C1 segment of cervical spinal cord (tissue), 14 donors: Measurements from ENCODE around the gene HECW1.
"Not testable (repeated sequence)": the region's sequence is repeated elsewhere in the genome, so short reads cannot be mapped to it uniquely, and the experiment has no call there.

Experiments
- DNase-seq, 14 donors: peaks; one replicate each; lab custom pipeline; 2025; lab: John Stamatoyannopoulos, UW

HECW1 gene

GRCh38 chr7:43112459-43112940 lies at the start of gene HECW1:
Gene HECW1 (plus strand): TSS chr7:43112647. CDS start chr7:43243906, 131,259 bp downstream.
- DNase-seq, result peak in 2 of 14 donors; percentile 1 to 76

DNA sequence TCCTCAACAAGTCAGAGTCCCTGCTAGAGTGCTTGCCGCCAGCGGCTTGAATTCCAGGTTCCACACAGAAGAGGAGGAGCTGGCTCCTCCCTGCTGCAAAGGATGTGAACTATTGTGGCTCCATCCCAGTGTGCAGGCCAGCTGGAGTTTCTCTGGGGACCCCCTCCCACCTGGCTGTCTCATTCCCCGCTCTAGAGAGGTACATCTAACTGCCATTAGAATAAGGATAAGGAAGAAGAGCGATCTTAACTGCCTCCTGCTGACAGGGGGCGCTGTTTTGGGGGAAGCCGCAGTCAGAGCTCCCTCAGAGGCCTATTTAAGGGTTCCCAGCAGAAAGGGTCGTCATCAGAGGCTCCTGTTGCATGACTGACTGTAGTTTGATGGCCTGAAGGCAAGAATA lies 40.8 kb upstream of the HECW1 start:
- DNase-seq, result no peak

DNA sequence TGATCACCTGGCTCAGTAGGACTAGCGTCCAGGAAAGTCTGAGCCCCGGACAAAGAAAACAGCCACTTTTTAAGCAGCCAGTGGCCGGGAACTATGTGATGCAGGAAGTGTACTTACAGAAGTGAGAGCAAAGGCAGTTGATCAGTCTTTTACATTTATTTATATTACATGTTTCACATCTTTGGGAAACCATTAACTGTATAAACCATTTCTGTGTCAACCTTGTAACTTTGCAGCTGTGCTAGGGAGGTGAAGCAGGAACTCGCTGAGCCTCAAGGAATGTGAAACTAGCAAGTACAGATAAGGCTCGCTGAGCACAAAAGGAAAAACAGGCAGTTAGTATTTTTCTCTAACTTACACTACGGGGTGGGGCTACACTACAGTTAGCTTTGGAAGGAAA lies 39.9 kb upstream of the HECW1 start:
- no peak for DNase-seq

DNA sequence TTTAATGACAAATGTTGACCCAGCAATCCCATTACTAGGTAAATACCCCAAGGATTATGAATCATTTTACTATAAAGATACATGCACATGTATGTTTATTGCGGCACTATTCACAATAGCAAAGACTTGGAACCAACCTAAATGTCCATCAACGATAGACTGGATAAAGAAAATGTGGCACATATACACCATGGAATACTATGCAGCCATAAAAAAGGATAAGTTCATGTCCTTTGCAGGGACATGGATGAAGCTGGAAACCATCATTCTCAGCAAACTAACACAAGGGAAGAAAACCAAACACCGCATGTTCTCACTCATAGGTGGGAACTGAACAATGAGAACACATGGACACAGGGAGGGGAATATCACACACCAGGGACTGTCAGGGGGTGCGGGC lies 38.6 kb upstream of the HECW1 start:
- DNase-seq, result not testable (repeated sequence)

GRCh38 chr7:43076189-43076605 lies 36.2 kb upstream of the HECW1 start:
- no peak for DNase-seq

GRCh38 chr7:43076606-43077005 lies 35.8 kb upstream of the HECW1 start:
- no peak for DNase-seq

GRCh38 chr7:43077285-43077684 lies 35.2 kb upstream of the HECW1 start:
- no peak for DNase-seq

- no peak for DNase-seq
Observed at GRCh38 chr7:43077732-43078391, 34.6 kb upstream of the HECW1 start.

DNA sequence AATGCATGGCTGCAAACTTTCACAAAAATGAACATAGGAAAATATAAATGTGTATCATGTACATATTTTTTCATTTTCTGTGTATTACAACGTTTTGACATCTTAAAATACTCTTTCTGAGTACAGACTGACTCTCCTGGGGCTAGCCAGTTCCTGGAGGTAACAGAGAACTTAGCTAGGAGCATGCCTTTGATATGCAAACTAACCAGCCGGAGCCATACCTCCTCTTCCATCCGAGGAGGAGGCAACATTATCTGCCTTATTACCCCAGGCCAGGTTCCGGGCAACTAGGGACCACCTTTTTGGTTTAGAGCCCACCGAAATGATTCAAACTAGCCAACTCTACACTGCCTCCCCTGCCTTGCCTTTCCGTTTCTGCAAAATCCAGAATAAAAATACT lies 33.7 kb upstream of the HECW1 start:
- DNase-seq, result no peak

DNA sequence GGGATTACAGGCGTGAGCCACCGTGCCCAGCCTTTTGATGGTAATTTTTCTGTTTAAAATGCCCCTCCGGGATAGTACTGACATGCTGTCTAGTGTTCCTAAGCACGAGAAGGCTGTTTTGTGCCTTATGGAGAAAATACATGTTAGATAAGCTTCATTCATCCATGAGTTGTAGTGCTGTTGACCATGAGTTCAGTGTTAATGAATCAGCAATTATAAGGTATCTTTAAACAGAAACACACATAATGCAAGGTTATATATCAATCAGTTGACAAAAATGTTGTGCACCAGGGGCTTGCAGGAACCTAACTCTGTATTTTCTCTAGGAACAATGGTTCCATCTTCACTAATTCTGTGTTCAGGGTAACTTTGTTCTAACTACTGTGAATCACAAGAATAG lies 30.8 kb upstream of the HECW1 start:
- no peak for DNase-seq

GRCh38 chr7:43083106-43083505 lies 29.3 kb upstream of the HECW1 start:
- DNase-seq, result no peak

GRCh38 chr7:43085017-43085416 lies 27.4 kb upstream of the HECW1 start:
- DNase-seq, result no peak

GRCh38 chr7:43085992-43086391 lies 26.5 kb upstream of the HECW1 start:
- DNase-seq, result no peak

DNA sequence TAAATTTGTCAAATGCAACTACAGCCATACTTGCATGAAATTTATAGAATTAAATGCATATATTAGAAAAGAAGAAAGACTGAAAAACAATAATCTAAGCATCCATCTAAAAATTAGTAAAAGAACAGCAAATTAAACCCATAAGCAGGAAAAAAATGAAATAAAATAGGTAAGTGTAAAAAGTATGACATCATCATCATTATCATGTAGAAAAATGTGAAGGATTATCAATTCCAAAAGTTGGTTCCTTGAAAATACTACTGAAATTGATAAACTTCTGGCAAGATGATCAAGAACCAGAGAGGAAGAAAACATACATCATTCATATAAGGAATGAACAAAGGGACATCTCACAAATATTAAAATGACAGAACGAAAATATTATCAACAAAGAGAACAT lies 19.6 kb upstream of the HECW1 start:
- DNase-seq, result no peak

DNA sequence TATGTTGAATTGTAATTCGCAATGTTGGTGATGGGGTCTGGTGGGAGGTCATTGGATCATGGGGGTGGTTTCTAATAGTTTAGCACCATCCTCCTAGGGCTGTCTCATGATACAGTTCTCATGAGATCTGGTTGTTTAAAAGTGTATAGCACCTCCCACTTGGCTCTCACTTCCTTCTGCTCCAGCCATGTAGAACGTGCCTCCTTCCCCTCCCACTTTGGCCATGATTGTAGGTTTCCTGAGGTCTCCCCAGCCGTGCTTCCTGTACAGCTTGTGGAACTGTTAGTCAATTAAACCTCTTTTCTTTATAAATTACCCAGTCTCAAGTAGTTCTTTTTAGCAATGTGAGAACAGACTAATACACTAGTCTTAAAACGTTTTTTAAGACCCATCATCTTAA lies 15.6 kb upstream of the HECW1 start:
- DNase-seq, result no peak

- DNase-seq, result no peak
Observed at GRCh38 chr7:43099750-43100149, 12.7 kb upstream of the HECW1 start.

DNA sequence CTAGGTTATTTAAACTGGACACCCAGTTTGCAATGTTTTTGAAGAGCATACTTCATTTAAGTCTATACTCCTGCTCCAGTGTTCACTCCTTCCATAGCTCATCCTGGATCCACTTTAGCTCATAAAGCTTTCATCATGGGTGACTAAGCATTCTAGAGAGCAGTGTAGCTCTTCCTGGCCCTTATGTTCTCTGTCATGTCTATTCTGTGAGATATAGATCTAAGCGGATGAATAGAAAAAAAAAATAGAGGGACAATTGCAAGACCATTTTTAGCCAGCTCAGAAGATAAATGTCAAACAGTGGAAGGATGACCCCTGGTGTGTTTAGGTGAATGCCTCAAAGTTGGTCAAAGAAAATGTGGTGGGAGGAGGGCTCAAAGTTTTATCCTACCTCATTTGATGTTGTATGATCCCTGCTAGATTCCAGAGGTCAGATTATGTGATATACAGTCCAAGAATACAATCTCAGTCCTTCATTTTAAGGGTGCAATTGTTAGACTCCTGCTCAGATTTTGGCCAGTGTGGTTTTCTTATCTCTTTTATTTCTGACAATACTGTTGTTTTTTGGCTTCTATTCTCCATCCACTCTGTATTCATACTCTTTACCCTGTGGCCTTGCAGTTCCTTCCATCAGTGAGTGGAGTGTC lies 7.5 kb upstream of the HECW1 start:
- no peak for DNase-seq

DNA sequence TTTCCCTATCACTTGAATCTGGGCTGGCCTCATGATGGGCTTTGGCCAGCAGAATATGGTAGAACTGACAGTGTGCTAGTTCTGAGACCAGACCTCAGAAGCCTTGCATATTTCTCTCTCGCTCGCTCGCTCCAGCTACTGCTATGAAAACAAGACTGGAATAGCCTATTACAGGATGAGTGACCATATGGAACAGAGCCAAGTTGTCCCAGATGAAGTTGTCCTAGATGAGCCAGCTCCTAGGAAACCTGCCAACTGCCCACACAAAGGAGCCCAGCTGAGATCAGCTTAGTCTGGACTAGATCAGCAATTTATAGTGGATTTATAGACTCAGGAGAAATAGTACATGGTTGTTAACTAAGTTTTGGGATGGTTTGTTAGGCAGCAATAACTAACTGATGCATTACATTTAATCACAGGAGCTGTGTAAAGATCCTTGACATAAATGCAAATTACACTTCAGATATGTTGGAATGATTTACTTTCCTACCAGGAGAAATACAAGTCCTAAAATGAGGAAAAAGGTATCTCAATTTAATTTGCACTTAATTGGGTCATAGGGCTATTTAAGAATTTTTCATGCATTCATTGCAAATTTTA lies 6.8 kb upstream of the HECW1 start:
- no peak for DNase-seq

DNA sequence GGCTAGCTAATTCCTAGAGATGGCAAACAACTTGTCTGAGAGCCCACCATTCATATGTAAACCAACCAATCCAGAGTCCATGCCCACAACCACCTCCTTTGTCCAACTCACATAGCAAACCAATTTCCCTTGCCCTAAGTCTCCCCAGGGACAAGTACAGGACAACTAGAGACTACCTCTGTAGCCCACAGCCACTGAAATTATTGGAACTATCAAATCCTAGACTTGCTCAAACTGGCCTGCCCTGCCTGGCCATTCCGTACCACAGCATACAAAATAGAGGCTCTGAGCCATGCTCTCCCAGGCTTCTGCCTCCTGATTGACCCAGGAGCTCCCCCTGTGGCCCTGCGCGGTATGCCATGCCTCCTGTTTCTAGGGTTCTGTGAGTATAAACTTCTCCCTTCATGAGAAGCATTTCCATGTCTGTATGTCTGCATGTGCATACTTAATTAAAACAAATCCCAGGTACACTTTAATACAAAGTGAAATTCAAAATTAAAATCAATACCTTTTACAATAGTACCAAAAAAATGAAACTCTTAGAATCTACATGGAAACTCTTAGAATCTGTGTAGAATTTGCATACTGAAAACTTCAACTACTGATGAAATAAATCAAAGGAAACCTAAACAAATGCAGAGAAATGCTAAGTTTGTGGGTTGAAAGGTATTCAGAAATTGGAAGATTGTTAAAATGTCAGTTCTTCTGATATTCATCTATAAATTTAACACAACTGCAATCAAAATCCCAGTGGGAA lies 4.0 kb upstream of the HECW1 start:
- DNase-seq, result peak in 6 of 14 donors; percentile 9 to 63 (median 22)

DNA sequence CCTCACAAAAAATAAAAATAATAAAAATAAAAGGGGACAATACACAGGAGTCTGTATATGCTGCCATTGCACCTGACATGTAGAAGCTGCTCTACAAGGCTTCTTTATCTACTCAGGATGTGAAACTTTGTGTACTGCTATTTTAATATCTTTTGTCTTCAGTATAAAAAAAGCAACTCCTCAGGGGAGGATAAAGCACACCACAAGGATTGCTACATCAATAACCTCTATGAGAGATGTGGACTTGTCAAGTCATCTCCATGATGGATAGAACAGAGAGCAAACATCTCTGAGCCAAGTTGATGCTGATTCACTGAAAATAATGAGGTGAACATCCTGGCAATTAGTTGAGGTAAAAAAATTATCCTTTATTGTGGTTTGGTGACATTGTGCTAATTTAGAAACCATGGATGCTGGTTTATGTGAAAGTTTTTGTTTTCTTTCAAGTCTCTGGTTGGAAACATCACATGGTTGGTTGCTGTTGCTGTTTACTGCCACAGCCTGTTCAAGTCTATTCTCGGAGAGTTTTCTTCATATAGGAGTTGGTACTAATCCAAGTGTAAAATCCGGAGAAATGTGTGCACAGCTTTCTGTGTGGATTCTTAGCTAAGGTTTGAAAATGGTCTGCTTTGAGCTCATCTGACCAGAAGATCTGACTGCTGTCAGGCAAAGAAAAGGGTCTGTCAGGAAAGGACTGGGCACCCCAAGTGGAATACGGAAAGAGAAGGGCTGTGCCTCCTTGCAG lies 1.5 kb upstream of the HECW1 start:
- DNase-seq, result no peak

DNA sequence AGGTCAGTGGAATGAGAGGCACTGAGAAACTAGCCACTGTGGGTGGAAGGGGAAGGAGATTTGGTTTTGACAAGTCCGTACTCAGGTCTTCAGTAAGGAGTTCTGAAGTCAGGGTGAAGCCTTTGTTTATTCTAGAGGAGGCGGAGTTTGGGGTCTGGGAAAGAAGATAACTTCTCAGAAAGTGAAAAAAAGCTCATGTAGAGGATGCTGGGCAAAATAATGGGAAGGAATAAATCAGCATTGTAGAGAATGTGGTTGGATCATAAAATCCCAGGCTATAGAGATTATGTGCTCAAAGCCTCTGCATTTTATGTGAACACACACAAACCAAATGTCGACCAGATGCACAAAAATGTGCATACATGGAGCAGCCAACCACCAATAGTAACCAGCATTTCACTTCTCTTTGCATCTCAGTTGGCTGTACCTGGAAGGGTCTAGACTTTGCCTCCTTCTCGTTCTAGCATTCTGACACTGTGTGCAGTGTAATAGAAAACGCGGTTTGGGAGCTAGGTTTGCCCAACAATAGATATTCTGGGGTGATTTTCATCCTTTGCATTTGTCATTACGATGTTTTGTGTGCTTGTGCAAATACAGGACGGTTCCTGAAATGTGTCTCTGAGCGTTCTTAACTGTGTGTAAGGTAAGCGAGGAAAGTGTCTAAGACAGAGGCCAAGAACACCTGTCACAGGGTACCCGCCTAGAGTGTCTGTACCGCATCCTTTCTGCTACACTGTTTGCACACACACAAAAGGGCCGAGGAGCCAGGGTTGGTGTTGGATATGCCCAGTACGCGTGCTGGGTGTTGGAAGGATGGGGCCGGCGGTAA lies 603 bp upstream of the HECW1 start:
- DNase-seq, result peak in 1 of 14 donors; percentile 62
